K562 (cell line): ENCODE measurements around the gene AK2. TPM values are rescaled to one million over a fixed set of nuclear protein-coding genes. Genes with fewer than 3 reads are reported as not detected.

Experiments used
- ATF6 ChIP-seq: sonication (generic); formaldehyde crosslinking; IDR thresholded peaks from 2 replicates; pipeline ENCODE4 v1.4.0; 2020; ENCODE audit warnings: mild to moderate bottlenecking, missing genetic modification reagents
- BDP1 ChIP-seq: IDR thresholded peaks from 3 replicates; pipeline ENCODE4 v1.6.1; 2011; ENCODE audit not compliant: insufficient read length, insufficient read depth
- ESRRA ChIP-seq: fragments of 450-650 bp; IDR thresholded peaks from 2 replicates; pipeline ENCODE4 v1.6.1; 2014; ENCODE audit warnings: low read depth, mild to moderate bottlenecking, moderate library complexity, borderline replicate concordance
- HMBOX1 ChIP-seq: sonication (generic); IDR thresholded peaks from 2 replicates; pipeline ENCODE4 v1.6.1; 2016
- NCOA4 ChIP-seq: fragments of 450-650 bp; IDR thresholded peaks from 2 replicates; pipeline ENCODE4 v1.6.1; 2018; ENCODE audit warnings: mild to moderate bottlenecking; ENCODE audit not compliant: partially characterized antibody
- POLR3A ChIP-seq: IDR thresholded peaks from 2 replicates; pipeline ENCODE4 v1.6.1; 2011; ENCODE audit warnings: borderline replicate concordance, mild to moderate bottlenecking, moderate library complexity; ENCODE audit not compliant: insufficient read length, insufficient read depth; ENCODE audit errors: extremely low read depth
- PPARD ChIP-seq: fragments of 250-450 bp; sonication (Bioruptor Pico); IDR thresholded peaks from 2 replicates; pipeline ENCODE4 v1.8.0; 2022; ENCODE audit warnings: inconsistent platforms, mild to moderate bottlenecking, moderate library complexity
- RBM17 ChIP-seq: fragments of 200-400 bp; formaldehyde crosslinking; IDR thresholded peaks from 2 replicates; pipeline ENCODE4 v1.6.1; 2017; ENCODE audit warnings: low read depth, mild to moderate bottlenecking, low read length, borderline replicate concordance
- TRIM28 ChIP-seq: fragments of 450-650 bp; IDR thresholded peaks from 2 replicates; pipeline ENCODE4 v1.6.1; 2017
- ZFX ChIP-seq: sonication (generic); formaldehyde crosslinking; IDR thresholded peaks from 2 replicates; pipeline ENCODE4 v1.8.0; 2022; ENCODE audit warnings: mild to moderate bottlenecking, missing genetic modification reagents, moderate library complexity
- ZNF253 ChIP-seq: fragments of 250-450 bp; sonication (Bioruptor Pico); conservative IDR thresholded peaks from 2 replicates; pipeline ENCODE4 v1.6.1; 2021; ENCODE audit warnings: mild to moderate bottlenecking
- ZSCAN29 ChIP-seq: fragments of 450-650 bp; IDR thresholded peaks from 2 replicates; pipeline ENCODE4 v1.6.1; 2017
- polyA plus RNA-seq, 8 experiments: library from polyadenylated mRNA; depleted of rRNA in 4 of 8; stranded (reverse) in 5 of 8; unstranded in 3 of 8; fragments of >200 nt; fragmentation: Nextera tagmentation in 2 of 8; fragmentation: Illumina TruSeq in 1 of 8; extraction: Ambion mirVana in 2 of 8; extraction: Trizol in 1 of 8; gene quantifications; 2 replicates each; pipeline versions ENCODE4 v1.2.1 to v1.2.3, GENCODE V29; 2011 to 2014; ENCODE audit warnings: inconsistent platforms in 1 of 8, missing spikeins in 1 of 8
- total RNA-seq, 7 experiments: library from RNA; depleted of rRNA in 6 of 7; stranded (reverse); fragments of >200 nt in 6 of 7; fragmentation: Illumina TruSeq in 2 of 7; extraction: Trizol in 2 of 7; gene quantifications; 2 replicates each; pipeline versions ENCODE4 v1.2.1 to v1.2.3, GENCODE V29; 2011 to 2021; ENCODE audit warnings: low replicate concordance in 1 of 7

Gene AK2
- total and polyA plus RNA-seq, 9 of the 15 experiments (the other 6 are each of a cell fraction or from before 2014, with no cell fraction given): 105 to 1,050 (median 509) TPM

DNA sequence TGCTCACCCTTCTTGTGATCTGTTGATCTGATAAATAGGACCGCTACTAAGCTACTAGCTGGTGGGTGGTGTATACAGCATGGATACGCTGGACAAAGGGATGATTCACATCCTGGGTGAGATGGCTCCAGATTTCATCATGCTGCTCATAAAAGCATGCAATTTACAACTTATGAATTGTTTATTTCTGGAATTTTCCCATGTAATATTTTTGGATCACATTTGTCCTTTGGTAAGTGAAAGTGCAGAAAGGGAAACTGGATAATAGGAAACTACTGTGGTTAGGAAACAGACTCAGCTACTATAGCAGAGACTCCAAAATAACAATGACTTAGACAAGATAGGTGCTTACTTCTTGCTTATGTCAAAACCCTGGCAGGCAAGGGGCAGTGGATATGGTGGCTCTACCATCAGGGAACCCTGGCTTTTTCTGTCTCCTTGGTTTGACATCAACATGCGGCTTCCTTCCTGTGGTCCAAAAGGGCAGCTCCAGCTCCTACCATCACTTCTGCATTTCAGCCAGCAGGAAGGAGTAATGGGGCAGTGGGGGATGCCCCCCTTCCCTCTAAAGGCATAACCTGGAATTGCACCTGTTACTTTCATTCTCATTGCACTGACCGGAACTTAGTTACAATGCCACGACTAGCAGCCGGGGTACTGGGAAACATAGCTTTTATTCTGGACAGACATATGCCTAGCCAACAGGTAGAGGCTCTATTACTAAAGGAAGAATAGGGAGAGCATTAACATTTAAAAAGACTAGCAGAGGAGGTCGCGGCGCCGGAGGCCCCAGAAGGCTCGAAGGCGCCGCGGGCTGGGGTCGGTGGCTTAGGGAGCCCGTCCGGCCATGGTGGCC, 13.8 kb upstream of the AK2 start (continued):
- TF ChIP-seq HMBOX1: no peak
- no peak for TF ChIP-seq POLR3A
- no peak for TF ChIP-seq NCOA4
- no peak for TF ChIP-seq ZNF253
- TF ChIP-seq PPARD (CRISPR knock-in tag): no peak
- no peak for TF ChIP-seq ATF6 (CRISPR knock-in tag)
- no peak for TF ChIP-seq BDP1
- TF ChIP-seq ESRRA: no peak
- TF ChIP-seq RBM17: no peak
- no peak for TF ChIP-seq TRIM28
- no peak for TF ChIP-seq ZSCAN29
- TF ChIP-seq ZFX: no peak
- TF ChIP-seq, all 486 proteins: peak for 45
